ENCODE data around the gene SND1.

- no peak for TF ChIP-seq CTCF (IDR thresholded peaks at IDR 0.05; ENCODE audit: low read depth, low read length, poor library complexity, severe bottlenecking)
- TF ChIP-seq EZH2phosphoT487 (IDR thresholded peaks at IDR 0.05; ENCODE audit: borderline replicate concordance, low read length), result no peak
These were observed 252.6 kb downstream of the SND1 start for GRCh38 chr7:127904670-127904985.
